K562 (cell line): ENCODE measurements around the gene SPOCD1. TPM values are rescaled to one million over a fixed set of nuclear protein-coding genes. Genes with fewer than 3 reads are reported as not detected.
A peak's percentile ranks its signal among the peaks of the same experiment; 100 is the strongest.

Experiments used
- ATAC-seq: fragments of 200-7000 bp; cut with Tn5 transposase; 3 replicates; pipeline ENCODE4 v1.9.1; 2020; ENCODE audit warnings: moderate library complexity
- BruUV-seq: library from RNA; stranded (reverse); fragments of 400-500 nt; replicated peaks from 2 replicates; lab custom pipeline; 2021; lab: Mats Ljungman, UMichigan
- CTCF ChIA-PET: fragments of 300-600 bp; formaldehyde crosslinking; extraction: SDS; loops from one replicate; lab custom pipeline; 2021; ENCODE audit warnings: low intra/inter-chr PET ratio; lab: Yijun Ruan, JAX
- POLR2A ChIA-PET: fragments of 300-600, 350-650 bp; sonication (Branson Sonifier 250); formaldehyde crosslinking; extraction: SDS; loops from one replicate; lab custom pipeline; 2021; ENCODE audit warnings: antibody characterized with exemption, inconsistent platforms; lab: Yijun Ruan, JAX
- DNase-seq, 4 experiments: peaks; one replicate each; pipeline versions ENCODE4 v3.0.0 to v3.0.0-alpha.2; 2011 to 2018; ENCODE audit warnings: low spot score in 3 of 4, mixed read lengths in 3 of 4; ENCODE audit errors: extremely low read depth in 1 of 4
- FAIRE-seq: peaks from 2 replicates; lab custom pipeline; 2011; peaks lifted over from hg19 to GRCh38; lab: Jason Lieb, UNC
- H2AFZ ChIP-seq: 2 replicates; pipeline ENCODE4 v1.6.0; 2011; ENCODE audit warnings: low read depth, low read length, control low read depth, inconsistent platforms
- H3K27ac ChIP-seq: fragments of 200-600 bp; 3 replicates; pipeline ENCODE4 v1.8.0; 2011; ENCODE audit warnings: low read depth, mild to moderate bottlenecking, control low read depth, inconsistent platforms, low read length, moderate library complexity, mixed read lengths; ENCODE audit errors: extremely low read depth
- H3K27me3 ChIP-seq, 2 experiments: fragments of 300-600 bp in 1 of 2; 2 replicates in 1 of 2; 3 replicates in 1 of 2; pipeline versions ENCODE4 v1.6.0 to v1.8.0; 2011; ENCODE audit warnings: inconsistent platforms in 2 of 2, low read length in 2 of 2, mild to moderate bottlenecking in 1 of 2, mixed read lengths in 1 of 2, moderate library complexity in 1 of 2; ENCODE audit not compliant: control insufficient read depth in 2 of 2, insufficient read depth in 2 of 2
- H3K36me3 ChIP-seq: fragments of 300-600 bp; 3 replicates; pipeline ENCODE4 v1.8.0; 2011; ENCODE audit warnings: mild to moderate bottlenecking, low read length, inconsistent platforms; ENCODE audit not compliant: control insufficient read depth, insufficient read depth
- H3K4me1 ChIP-seq, 2 experiments: fragments of 200-600 bp in 1 of 2; replicated peaks in 1 of 2; 2 replicates in 1 of 2; 3 replicates in 1 of 2; pipeline versions ENCODE4 v1.5.1 to v1.8.0; 2011; ENCODE audit warnings: inconsistent platforms in 2 of 2, low read length in 2 of 2, mild to moderate bottlenecking in 1 of 2, mixed read lengths in 1 of 2, moderate library complexity in 1 of 2; ENCODE audit not compliant: control insufficient read depth in 2 of 2, insufficient read depth in 2 of 2
- H3K4me2 ChIP-seq: 2 replicates; pipeline ENCODE4 v1.6.1; 2011; ENCODE audit warnings: low read length, control low read depth, inconsistent platforms, mixed read lengths; ENCODE audit not compliant: insufficient read depth
- H3K4me3 ChIP-seq: fragments of 200-600 bp; sonication (generic), shearing (Covaris generic); 2 replicates; pipeline ENCODE4 v1.5.1; 2016; ENCODE audit warnings: control low read depth, inconsistent platforms
- H3K79me2 ChIP-seq: fragments of 200-600 bp; 3 replicates; pipeline ENCODE4 v1.8.0; 2011; ENCODE audit warnings: low read length, inconsistent platforms; ENCODE audit not compliant: control insufficient read depth, insufficient read depth
- H3K9ac ChIP-seq, 2 experiments: 2 replicates each; pipeline versions ENCODE4 v1.6.0 to v1.6.1; 2011; ENCODE audit warnings: low read depth in 2 of 2, low read length in 2 of 2, control low read depth in 1 of 2, inconsistent platforms in 1 of 2, mild to moderate bottlenecking in 1 of 2, mixed read lengths in 1 of 2; ENCODE audit not compliant: insufficient read depth in 1 of 2
- H3K9me1 ChIP-seq: one replicate; pipeline ENCODE4 v1.6.0; 2011; ENCODE audit warnings: inconsistent platforms, mild to moderate bottlenecking, low read length, moderate library complexity; ENCODE audit not compliant: control insufficient read depth, insufficient read depth
- H3K9me3 ChIP-seq: replicated peaks from 2 replicates; pipeline ENCODE4 v1.5.1; 2011; ENCODE audit warnings: low read depth, low read length, inconsistent platforms; ENCODE audit not compliant: control insufficient read depth, insufficient read depth
- H4K20me1 ChIP-seq: replicated peaks from 2 replicates; pipeline ENCODE4 v1.6.1; 2011; ENCODE audit warnings: low read length, inconsistent platforms, mixed read lengths; ENCODE audit not compliant: control insufficient read depth, insufficient read depth
- CREB1 ChIP-seq, 2 experiments: sonication (generic) in 1 of 2; formaldehyde crosslinking in 1 of 2; IDR thresholded peaks; 2 replicates each; pipeline versions ENCODE4 v1.6.1 to v1.8.0; 2012 to 2022; ENCODE audit warnings: inconsistent platforms in 1 of 2, mild to moderate bottlenecking in 1 of 2, missing genetic modification reagents in 1 of 2, moderate library complexity in 1 of 2
- FOS ChIP-seq: IDR thresholded peaks from 3 replicates; pipeline ENCODE4 v1.6.1; 2011; ENCODE audit not compliant: insufficient read length; ENCODE audit errors: extremely low read depth
- KLF16 ChIP-seq: IDR thresholded peaks from 2 replicates; pipeline ENCODE4 v1.6.1; 2016; ENCODE audit warnings: antibody characterized with exemption
- MAX ChIP-seq: sonication (generic); formaldehyde crosslinking; IDR thresholded peaks from 2 replicates; pipeline ENCODE4 v1.9.0; 2022; ENCODE audit warnings: mild to moderate bottlenecking, missing genetic modification reagents
- MEIS2 ChIP-seq: fragments of 450-650 bp; IDR thresholded peaks from 2 replicates; pipeline ENCODE4 v1.6.1; 2014; ENCODE audit warnings: mild to moderate bottlenecking; ENCODE audit not compliant: partially characterized antibody
- MITF ChIP-seq: IDR thresholded peaks from 2 replicates; pipeline ENCODE4 v1.6.1; 2014; ENCODE audit warnings: antibody characterized with exemption
- MNT ChIP-seq, 2 experiments: fragments of 450-650 bp; conservative IDR thresholded peaks; 2 replicates each; pipeline ENCODE4 v1.6.1; 2017; ENCODE audit warnings: mild to moderate bottlenecking in 2 of 2, moderate library complexity in 2 of 2
- NRF1 ChIP-seq, 2 experiments: fragments of 450-650 bp; IDR thresholded peaks in 1 of 2; conservative IDR thresholded peaks in 1 of 2; 2 replicates each; pipeline ENCODE4 v1.6.1; 2014; ENCODE audit warnings: mild to moderate bottlenecking in 2 of 2
- PBX2 ChIP-seq, 2 experiments: IDR thresholded peaks in 1 of 2; conservative IDR thresholded peaks in 1 of 2; 2 replicates each; pipeline ENCODE4 v1.6.1; 2016; ENCODE audit warnings: low read depth in 2 of 2, mild to moderate bottlenecking in 1 of 2, missing compliant biosample characterization in 1 of 2, missing genetic modification characterization in 1 of 2, moderate library complexity in 1 of 2
- ZBTB12 ChIP-seq: fragments of 250-450 bp; sonication (Bioruptor Pico); IDR thresholded peaks from 2 replicates; pipeline ENCODE4 v1.4.0; 2020
- ZFP30 ChIP-seq: fragments of 250-450 bp; sonication (Bioruptor Pico); IDR thresholded peaks from 2 replicates; pipeline ENCODE4 v1.8.0; 2022; ENCODE audit warnings: moderate library complexity, mild to moderate bottlenecking, inconsistent platforms, borderline replicate concordance
- WGBS: fragments of 100-300 bp; shearing (Covaris generic); methylation state at CpG from one replicate; pipeline ENCODE4 v1.1.6; 2016; ENCODE audit warnings: low coverage, mixed read lengths; ENCODE audit not compliant: insufficient coverage; ENCODE audit errors: missing lambda C conversion rate; 5-methylcytosine and 5-hydroxymethylcytosine counted together
- in situ Hi-C: fragments of 300-500 bp; cut with MboI; formaldehyde crosslinking; loops from 4 replicates; pipeline ENCODE4 v1.15.0; 2018; ENCODE audit warnings: inconsistent platforms, mixed read lengths
- intact Hi-C: fragments of 100-400 bp; cut with micrococcal nuclease; formaldehyde crosslinking; loops from 2 replicates; pipeline ENCODE4 v1.14.2; 2022
- polyA plus RNA-seq, 8 experiments: library from polyadenylated mRNA; depleted of rRNA in 4 of 8; stranded (reverse) in 5 of 8; unstranded in 3 of 8; fragments of >200 nt; fragmentation: Nextera tagmentation in 2 of 8; fragmentation: Illumina TruSeq in 1 of 8; extraction: Ambion mirVana in 2 of 8; extraction: Trizol in 1 of 8; gene quantifications; 2 replicates each; pipeline versions ENCODE4 v1.2.1 to v1.2.3, GENCODE V29; 2011 to 2014; ENCODE audit warnings: inconsistent platforms in 1 of 8, missing spikeins in 1 of 8
- total RNA-seq, 7 experiments: library from RNA; depleted of rRNA in 6 of 7; stranded (reverse); fragments of >200 nt in 6 of 7; fragmentation: Illumina TruSeq in 2 of 7; extraction: Trizol in 2 of 7; gene quantifications; 2 replicates each; pipeline versions ENCODE4 v1.2.1 to v1.2.3, GENCODE V29; 2011 to 2021; ENCODE audit warnings: low replicate concordance in 1 of 7

The SPOCD1 gene
- total and polyA plus RNA-seq, 9 of the 15 experiments (the other 6 are each of a cell fraction or from before 2014, with no cell fraction given), result 0.03 to 0.71 (median 0.26) TPM; not detected in 1

GRCh38 chr1:31742462-31743212 is 73.2 kb downstream of the SPOCD1 start:
- no peak overlapping the region for H3K4me2 ChIP-seq
- H3K9me3 ChIP-seq, result no peaks in the 10 kb centered on the region
- H3K9me1 ChIP-seq, result no peaks in the 10 kb centered on the region
- WGBS, result 46% methylated on average over 29 of the region's 32 CpGs
- CTCF ChIA-PET, result interaction anchor here (0.7 kb wide), 1 partner anchor 157 kb away, joined by 5 read pairs; no protein-coding TSS in a partner anchor
- no peaks in the 10 kb centered on the region for H3K79me2 ChIP-seq
- H3K27me3 ChIP-seq, result peaks cover 20 to 40% of the 10 kb centered on the region in 2 experiments
- POLR2A ChIA-PET, result interaction anchor here (0.6 to 1.0 kb wide), 5 partner anchors 9 to 458 kb away, joined by 3 read pairs; no protein-coding TSS in a partner anchor
- H2AFZ ChIP-seq, result peak overlapping the region; percentile 85
- intact Hi-C loops, result no loop called here
- ATAC-seq (peak; percentile 63), FAIRE-seq (peak; percentile 42), DNase-seq (peak; percentile 53 to 93 (median 89))
- H3K4me1 ChIP-seq, result peaks cover 5 to 57% of the 10 kb centered on the region in 2 experiments; a peak in 4 of 5 replicates
- no peak overlapping the region for H3K27ac ChIP-seq
- H3K4me3 ChIP-seq, result no peak overlapping the region
- H3K36me3 ChIP-seq, result no peaks in the 10 kb centered on the region
- H3K9ac ChIP-seq, result peak overlapping the region in 1 of 2 experiments; percentile 65; a peak in 2 of 4 replicates
- in situ Hi-C loops, result no loop called here
- BruUV-seq, result no TSS peak
- H4K20me1 ChIP-seq, result peaks cover 25% of the 10 kb centered on the region
- no peak for TF ChIP-seq ZFP30 (CRISPR knock-in tag)
- no peak for TF ChIP-seq PBX2 (CRISPR knock-in tag; IDR thresholded peaks at IDR 0.05; ENCODE audit: low read depth)
- TF ChIP-seq PBX2 (tag; conservative IDR thresholded peaks at IDR 0.05; ENCODE audit: low read depth), result peak; percentile 61
- peak; percentile 64 for TF ChIP-seq CREB1 (IDR thresholded peaks at IDR 0.05)
- TF ChIP-seq CREB1 (CRISPR knock-in tag; IDR thresholded peaks at IDR 0.05), result peak; percentile 72
- TF ChIP-seq MAX (CRISPR knock-in tag), result peak; percentile 71
- TF ChIP-seq FOS, result peak; percentile 55
- TF ChIP-seq KLF16, result no peak
- peak; percentile 88 for TF ChIP-seq MEIS2
- TF ChIP-seq MNT (conservative IDR thresholded peaks at IDR 0.05), result peak in 1 of 2 experiments; percentile 86; a peak in 3 of 4 replicates
- peak; percentile 36 to 41; a peak in 2 of 4 replicates for TF ChIP-seq NRF1 (conservative IDR thresholded peaks at IDR 0.05 in 1 of 2, IDR thresholded peaks at IDR 0.05 in 1 of 2)
- peak; percentile 38; the same call in 1 of the 2 replicates for TF ChIP-seq ZBTB12
- TF ChIP-seq MITF, result no peak
